CD14-positive monocyte (primary cell): ENCODE data around the gene AMN1. TPM values are rescaled to one million over a fixed set of nuclear protein-coding genes. Genes with fewer than 3 reads are reported as not detected.

Source experiments
- DNase-seq, 3 donors: peaks; one replicate each; pipeline ENCODE4 v3.0.0-alpha.2; 2011 to 2022
- H2AFZ ChIP-seq: 2 replicates; pipeline ENCODE4 v1.6.0; 2012; ENCODE audit warnings: mild to moderate bottlenecking, low read depth, low read length, inconsistent platforms; ENCODE audit not compliant: insufficient read depth, poor library complexity, severe bottlenecking
- H3K27ac ChIP-seq, 2 donors: 1 replicate in 1 of 2; 2 replicates in 1 of 2; pipeline ENCODE4 v1.5.1; 2012 to 2013; ENCODE audit warnings: low read length in 2 of 2, control low read depth in 1 of 2, inconsistent platforms in 1 of 2, low read depth in 1 of 2, mild to moderate bottlenecking in 1 of 2
- H3K27me3 ChIP-seq, 2 donors: one replicate each; pipeline versions ENCODE4 v1.6.0 to v1.6.1; 2011 to 2013; ENCODE audit warnings: low read length in 2 of 2; ENCODE audit not compliant: control insufficient read depth in 2 of 2, insufficient read depth in 2 of 2
- H3K36me3 ChIP-seq, 2 donors: replicated peaks in 1 of 2; 1 replicate in 1 of 2; 2 replicates in 1 of 2; pipeline versions ENCODE4 v1.5.1 to v1.6.1; 2012 to 2013; ENCODE audit warnings: low read length in 2 of 2, control low read depth in 1 of 2, inconsistent platforms in 1 of 2, mild to moderate bottlenecking in 1 of 2; ENCODE audit not compliant: insufficient read depth in 2 of 2, control insufficient read depth in 1 of 2
- H3K4me1 ChIP-seq, 2 donors: 1 replicate in 1 of 2; 2 replicates in 1 of 2; pipeline versions ENCODE4 v1.5.1 to v1.6.1; 2012 to 2013; ENCODE audit warnings: low read length in 2 of 2, control low read depth in 1 of 2, inconsistent platforms in 1 of 2, mild to moderate bottlenecking in 1 of 2, moderate library complexity in 1 of 2; ENCODE audit not compliant: insufficient read depth in 2 of 2, control insufficient read depth in 1 of 2
- H3K4me2 ChIP-seq: replicated peaks from 2 replicates; pipeline ENCODE3; 2012; ENCODE audit warnings: low read length, moderate library complexity, mild to moderate bottlenecking; ENCODE audit not compliant: poor library complexity, severe bottlenecking; ENCODE audit errors: extremely low read depth
- H3K4me3 ChIP-seq, 3 experiments: fragments of 200-600 bp in 1 of 3; sonication (generic) in 1 of 3; replicated peaks in 1 of 3; 1 replicate in 2 of 3; 2 replicates in 1 of 3; pipeline ENCODE4 v1.5.1; 2011 to 2013; ENCODE audit warnings: low read length in 3 of 3, mild to moderate bottlenecking in 3 of 3, control low read depth in 2 of 3, low read depth in 2 of 3, inconsistent platforms in 1 of 3, moderate library complexity in 1 of 3
- H3K79me2 ChIP-seq: 2 replicates; pipeline ENCODE4 v1.6.0; 2012; ENCODE audit warnings: mild to moderate bottlenecking, control low read depth, inconsistent platforms, low read length, moderate library complexity; ENCODE audit not compliant: insufficient read depth
- H3K9ac ChIP-seq: 2 replicates; pipeline ENCODE4 v1.6.0; 2017; ENCODE audit warnings: low read length, mild to moderate bottlenecking; ENCODE audit not compliant: insufficient read depth, poor library complexity, severe bottlenecking
- H3K9me3 ChIP-seq, 2 donors: replicated peaks in 1 of 2; 1 replicate in 1 of 2; 2 replicates in 1 of 2; pipeline versions ENCODE4 v1.5.1 to v1.6.1; 2012 to 2013; ENCODE audit warnings: low read length in 2 of 2, control low read depth in 1 of 2; ENCODE audit not compliant: control insufficient read depth in 1 of 2, insufficient read depth in 1 of 2
- H4K20me1 ChIP-seq: 2 replicates; pipeline ENCODE4 v1.6.0; 2012; ENCODE audit warnings: mild to moderate bottlenecking, low read length, control low read depth, moderate library complexity; ENCODE audit not compliant: insufficient read depth
- H3K27ac Mint-ChIP-seq, 7 donors: one replicate each; pipeline ENCODE4 v1.8.0; 2020; ENCODE audit warnings: mild to moderate bottlenecking in 7 of 7, mixed read lengths in 7 of 7, moderate library complexity in 6 of 7, inconsistent platforms in 2 of 7
- H3K27me3 Mint-ChIP-seq, 3 donors: one replicate each; pipeline ENCODE4 v1.8.0; 2021 to 2022; ENCODE audit warnings: low read depth in 3 of 3, mild to moderate bottlenecking in 3 of 3, mixed read lengths in 3 of 3, moderate library complexity in 3 of 3, inconsistent platforms in 1 of 3
- H3K36me3 Mint-ChIP-seq, 2 donors: one replicate each; pipeline ENCODE4 v1.8.0; 2020; ENCODE audit warnings: mixed read lengths in 2 of 2, inconsistent platforms in 1 of 2, mild to moderate bottlenecking in 1 of 2
- H3K4me1 Mint-ChIP-seq: one replicate; pipeline ENCODE4 v1.8.0; 2020; ENCODE audit warnings: mild to moderate bottlenecking, mixed read lengths
- H3K4me3 Mint-ChIP-seq, 2 donors: one replicate each; pipeline ENCODE4 v1.8.0; 2020; ENCODE audit warnings: mild to moderate bottlenecking in 2 of 2, mixed read lengths in 2 of 2, moderate library complexity in 1 of 2
- H3K9me3 Mint-ChIP-seq, 7 donors: one replicate each; pipeline ENCODE4 v1.8.0; 2020 to 2022; ENCODE audit warnings: mixed read lengths in 7 of 7, mild to moderate bottlenecking in 6 of 7, moderate library complexity in 6 of 7, inconsistent platforms in 2 of 7
- WGBS: methylation state at CpG from one replicate; pipeline ENCODE4 v1.1.5; 2013; ENCODE audit warnings: missing lambda C conversion rate; ENCODE audit not compliant: insufficient coverage; 5-methylcytosine and 5-hydroxymethylcytosine counted together
- intact Hi-C, 2 donors: fragments of 100-400 bp; cut with micrococcal nuclease; formaldehyde crosslinking; loops; one replicate each; pipeline versions ENCODE4 v1.15.0 to v1.15.1; 2023
- polyA minus RNA-seq: library from RNA; depleted of rRNA, polyadenylated mRNA; stranded (reverse); fragments of >200 nt; gene quantifications from 2 replicates; pipeline ENCODE4 v1.2.3, GENCODE V29; 2012
- polyA plus RNA-seq, 3 donors: library from polyadenylated mRNA; depleted of rRNA in 1 of 3; unstranded in 2 of 3; stranded (reverse) in 1 of 3; fragments of 300-500 nt in 2 of 3; fragments of >200 nt in 1 of 3; fragmentation: Illumina TruSeq in 2 of 3; gene quantifications; 1 replicate in 2 of 3; 2 replicates in 1 of 3; pipeline ENCODE4 v1.2.3, GENCODE V29; 2012 to 2021
- total RNA-seq, 12 experiments: library from RNA in 1 of 12; stranded (reverse) in 1 of 12; fragments of 120-200 nt in 1 of 12; gene quantifications; one replicate each; pipeline ENCODE4 v1.2.4 and lab custom pipeline; 2013 to 2026; ENCODE audit warnings: mixed read lengths in 6 of 12, inconsistent platforms in 1 of 12
- TF ChIP-seq, protein P1 (sequence below): fragments of 200-600 bp; IDR thresholded peaks from one replicate; pipeline ENCODE4 v1.8.0; 2022; ENCODE audit warnings: antibody characterized with exemption, mild to moderate bottlenecking

The AMN1 gene
- 7.8 TPM for total RNA-seq (2013)
- polyA plus RNA-seq (1 to 10 TPM; 6.0 to 7.8 (median 7.4) TPM), polyA minus RNA-seq (1.5 and 3.7 TPM in 2 replicates), total RNA-seq (lab: John Stamatoyannopoulos, UW) (4.0 to 35.7 (median 10.5) reads per million in 11 experiments)

DNA sequence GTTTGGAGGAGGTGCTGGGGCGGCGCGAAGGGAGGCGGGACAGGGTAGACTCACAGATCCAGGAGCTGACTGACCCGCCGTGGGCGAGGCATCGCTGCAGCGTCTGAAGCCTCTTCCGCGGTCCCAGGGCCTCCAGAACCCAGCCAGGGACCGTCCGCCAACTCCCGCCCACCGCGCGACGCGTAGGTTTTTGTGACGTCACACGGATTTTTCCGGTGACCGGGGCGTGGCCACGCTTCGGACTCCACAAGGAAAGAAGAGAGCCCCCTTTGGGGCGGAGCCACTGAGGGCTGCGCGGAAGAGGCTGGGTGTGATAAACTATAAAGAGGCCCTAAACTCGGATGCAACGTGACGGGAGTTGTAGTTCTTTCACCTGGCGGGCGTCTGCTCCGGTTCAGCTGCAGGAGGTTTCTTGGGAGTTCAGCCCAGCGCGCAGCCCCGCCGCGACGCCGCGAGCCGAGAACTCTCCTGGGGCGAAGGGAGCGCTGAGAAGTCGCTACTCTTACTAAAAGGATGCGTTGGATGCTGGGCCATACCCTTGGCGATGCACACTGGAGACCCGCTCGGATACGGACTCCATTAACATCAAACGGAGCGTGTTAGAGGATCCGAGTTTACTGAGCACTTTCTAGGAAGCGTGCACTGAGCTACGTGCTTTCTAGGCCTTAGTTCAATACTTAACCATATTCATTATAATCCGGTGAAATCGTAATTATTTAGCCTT lies at the start of gene AMN1:
Gene AMN1, minus strand, starts transcription at position 105 of the 724 bp plus-strand sequence. Its CDS starts 13 bp downstream, at position 92.
- DNase-seq = peak; percentile 99 to 100 (median 99)
- H4K20me1 ChIP-seq = no peaks in the 10 kb centered on the region
- no peaks in the 10 kb centered on the region for H3K9me3 ChIP-seq
- peak within 1 kb of the TSS; percentile 92 for H3K9ac ChIP-seq
- Mint-ChIP-seq H3K9me3 (peaks cover 8 to 25% (median 19%) of the 10 kb centered on the region in 7 donors), H3K27me3 (peaks cover 0 to 5% (median 0%) of the 10 kb centered on the region in 3 donors), H3K27ac (peak within 1 kb of the TSS; percentile 99 to 100 (median 99)), H3K4me3 (peak within 1 kb of the TSS; percentile 98 to 99), H3K36me3 (peaks cover 13 to 21% of the 10 kb centered on the region in 2 donors), H3K4me1 (peaks cover 69% of the 10 kb centered on the region)
- H3K36me3 ChIP-seq = no peaks in the 10 kb centered on the region
- H2AFZ ChIP-seq = peak within 1 kb of the TSS; percentile 86
- H3K27ac ChIP-seq = peak within 1 kb of the TSS; percentile 97 to 100
- H3K27me3 ChIP-seq = no peaks in the 10 kb centered on the region
- peak within 1 kb of the TSS; percentile 89 for H3K4me2 ChIP-seq
- H3K4me1 ChIP-seq = peaks cover 67 to 81% of the 10 kb centered on the region in 2 donors
- peak within 1 kb of the TSS; percentile 87 to 98 (median 95) for H3K4me3 ChIP-seq
- TF ChIP-seq, protein P1, sequence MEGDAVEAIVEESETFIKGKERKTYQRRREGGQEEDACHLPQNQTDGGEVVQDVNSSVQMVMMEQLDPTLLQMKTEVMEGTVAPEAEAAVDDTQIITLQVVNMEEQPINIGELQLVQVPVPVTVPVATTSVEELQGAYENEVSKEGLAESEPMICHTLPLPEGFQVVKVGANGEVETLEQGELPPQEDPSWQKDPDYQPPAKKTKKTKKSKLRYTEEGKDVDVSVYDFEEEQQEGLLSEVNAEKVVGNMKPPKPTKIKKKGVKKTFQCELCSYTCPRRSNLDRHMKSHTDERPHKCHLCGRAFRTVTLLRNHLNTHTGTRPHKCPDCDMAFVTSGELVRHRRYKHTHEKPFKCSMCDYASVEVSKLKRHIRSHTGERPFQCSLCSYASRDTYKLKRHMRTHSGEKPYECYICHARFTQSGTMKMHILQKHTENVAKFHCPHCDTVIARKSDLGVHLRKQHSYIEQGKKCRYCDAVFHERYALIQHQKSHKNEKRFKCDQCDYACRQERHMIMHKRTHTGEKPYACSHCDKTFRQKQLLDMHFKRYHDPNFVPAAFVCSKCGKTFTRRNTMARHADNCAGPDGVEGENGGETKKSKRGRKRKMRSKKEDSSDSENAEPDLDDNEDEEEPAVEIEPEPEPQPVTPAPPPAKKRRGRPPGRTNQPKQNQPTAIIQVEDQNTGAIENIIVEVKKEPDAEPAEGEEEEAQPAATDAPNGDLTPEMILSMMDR = no peak
- intact Hi-C loops = loop anchor here in 1 of 2 donors (5.0 kb wide), 3 partner anchors 38 to 103 kb away; no protein-coding TSS in a partner anchor
- under 1% methylated on average over 57 of the region's 59 CpGs for WGBS
- peaks cover 16% of the 10 kb centered on the region for H3K79me2 ChIP-seq

DNA sequence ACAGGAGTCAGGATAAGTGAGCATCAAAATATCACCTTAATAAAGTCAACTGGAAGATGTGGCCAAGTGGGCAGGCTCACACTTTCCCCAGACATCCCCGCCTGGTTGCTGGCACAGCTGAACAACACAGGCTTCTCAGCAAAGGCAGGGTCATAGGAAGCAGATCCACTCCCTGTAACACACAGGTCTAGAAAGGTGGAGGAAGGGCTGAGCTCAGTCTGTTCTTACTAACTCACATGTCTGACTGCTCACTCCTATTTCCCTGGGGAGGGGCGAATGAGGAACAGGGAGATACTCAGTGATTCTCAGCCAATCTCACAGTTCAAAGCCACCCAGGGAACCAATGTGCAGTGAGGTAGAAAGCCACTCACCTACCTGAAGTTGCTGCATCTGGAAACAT lies 45.0 kb upstream of the AMN1 start:
- Mint-ChIP-seq H3K4me1 (peaks cover 15% of the 10 kb centered on the region), H3K9me3 (peaks cover 0 to 5% (median 0%) of the 10 kb centered on the region in 7 donors), H3K27me3 (peaks cover 0 to 3% (median 0%) of the 10 kb centered on the region in 3 donors), H3K36me3 (no peaks in the 10 kb centered on the region), H3K27ac (peak overlapping the region in 1 of 7 donors; percentile 10), H3K4me3 (no peak overlapping the region)
- H2AFZ ChIP-seq = peak overlapping the region; percentile 59
- H3K9ac ChIP-seq = no peak overlapping the region
- H3K27ac ChIP-seq = no peak overlapping the region
- no peaks in the 10 kb centered on the region for H3K79me2 ChIP-seq
- H3K4me2 ChIP-seq = no peak overlapping the region
- no peaks in the 10 kb centered on the region for H3K4me1 ChIP-seq
- H3K36me3 ChIP-seq = no peaks in the 10 kb centered on the region
- intact Hi-C loops = no loop called here
- no peak overlapping the region for H3K4me3 ChIP-seq
- no CpG with 5 or more reads among the region's 2 CpGs for WGBS
- H3K9me3 ChIP-seq = no peaks in the 10 kb centered on the region
- no peaks in the 10 kb centered on the region for H4K20me1 ChIP-seq
- TF ChIP-seq, protein P1 = no peak
- peak in 1 of 3 donors; percentile 18 for DNase-seq
- no peaks in the 10 kb centered on the region for H3K27me3 ChIP-seq
